ENCODE data around the gene PLP2. TPM values are rescaled to one million over a fixed set of nuclear protein-coding genes. Genes with fewer than 3 reads are reported as not detected.

Gene PLP2
- total RNA-seq, 1 donor from 2014 or later = 37.8 TPM

DNA sequence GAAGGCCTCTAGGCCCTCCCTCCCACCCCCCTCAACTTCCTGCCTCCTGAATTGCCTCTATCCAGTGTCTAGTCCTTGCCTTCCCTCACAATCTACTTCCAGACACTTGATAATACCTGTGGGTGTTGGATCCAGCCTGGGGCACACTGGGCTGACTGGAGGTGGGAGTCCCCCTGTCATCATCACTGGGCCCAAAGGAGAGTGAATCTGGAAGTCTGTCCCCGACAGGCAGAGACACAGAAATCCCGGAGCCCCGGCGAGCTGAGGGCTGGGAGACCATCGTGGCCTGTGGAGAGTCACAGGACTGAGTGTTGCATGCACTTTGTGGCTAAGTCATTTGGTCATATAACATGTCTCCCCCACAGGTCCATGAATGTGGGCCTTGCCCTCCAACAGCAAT, 36.7 kb downstream of the PLP2 start:
- TF ChIP-seq CTCF (IDR thresholded peaks at IDR 0.05; ENCODE audit: unreplicated experiment) = no peak
- Mint-ChIP-seq H3K4me3 (no peak overlapping the region), H3K36me3 (no peaks in the 10 kb centered on the region), H3K27ac (no peak overlapping the region), H3K4me1 (no peaks in the 10 kb centered on the region), H3K9me3 (peaks cover 19% of the 10 kb centered on the region), H3K27me3 (ENCODE audit: low read depth) (peaks cover 13% of the 10 kb centered on the region)
- no peak for DNase-seq (ENCODE audit: low spot score in 2 of 2, unreplicated experiment in 2 of 2)

GRCh38 chrX:49209434-49210251, 37.9 kb downstream of the PLP2 start:
- Mint-ChIP-seq H3K9me3 (peaks cover 19% of the 10 kb centered on the region), H3K27me3 (ENCODE audit: low read depth) (peaks cover 9% of the 10 kb centered on the region), H3K4me3 (no peak overlapping the region), H3K27ac (no peak overlapping the region), H3K36me3 (no peaks in the 10 kb centered on the region), H3K4me1 (no peaks in the 10 kb centered on the region)
- DNase-seq (ENCODE audit: low spot score in 2 of 2, unreplicated experiment in 2 of 2) = no peak
- no peak for TF ChIP-seq CTCF (IDR thresholded peaks at IDR 0.05; ENCODE audit: unreplicated experiment)

GRCh38 chrX:49210406-49210805, 38.7 kb downstream of the PLP2 start:
- H3K27me3 Mint-ChIP-seq (ENCODE audit: low read depth) = peaks cover 9% of the 10 kb centered on the region
- no peak for DNase-seq (ENCODE audit: low spot score in 2 of 2, unreplicated experiment in 2 of 2)
- H3K4me3 Mint-ChIP-seq = no peak overlapping the region
- peaks cover 25% of the 10 kb centered on the region for H3K9me3 Mint-ChIP-seq
- no peaks in the 10 kb centered on the region for H3K36me3 Mint-ChIP-seq
- TF ChIP-seq CTCF (IDR thresholded peaks at IDR 0.05; ENCODE audit: unreplicated experiment) = no peak
- no peak overlapping the region for H3K27ac Mint-ChIP-seq
- H3K4me1 Mint-ChIP-seq = no peaks in the 10 kb centered on the region

- Mint-ChIP-seq H3K4me1 (no peaks in the 10 kb centered on the region), H3K27ac (no peak overlapping the region), H3K9me3 (peaks cover 25% of the 10 kb centered on the region), H3K4me3 (no peak overlapping the region), H3K36me3 (no peaks in the 10 kb centered on the region), H3K27me3 (ENCODE audit: low read depth) (peaks cover 9% of the 10 kb centered on the region)
- no peak for TF ChIP-seq CTCF (IDR thresholded peaks at IDR 0.05; ENCODE audit: unreplicated experiment)
- DNase-seq (ENCODE audit: low spot score in 2 of 2, unreplicated experiment in 2 of 2) = no peak
Observed at GRCh38 chrX:49211074-49211473, 39.4 kb downstream of the PLP2 start.

DNA sequence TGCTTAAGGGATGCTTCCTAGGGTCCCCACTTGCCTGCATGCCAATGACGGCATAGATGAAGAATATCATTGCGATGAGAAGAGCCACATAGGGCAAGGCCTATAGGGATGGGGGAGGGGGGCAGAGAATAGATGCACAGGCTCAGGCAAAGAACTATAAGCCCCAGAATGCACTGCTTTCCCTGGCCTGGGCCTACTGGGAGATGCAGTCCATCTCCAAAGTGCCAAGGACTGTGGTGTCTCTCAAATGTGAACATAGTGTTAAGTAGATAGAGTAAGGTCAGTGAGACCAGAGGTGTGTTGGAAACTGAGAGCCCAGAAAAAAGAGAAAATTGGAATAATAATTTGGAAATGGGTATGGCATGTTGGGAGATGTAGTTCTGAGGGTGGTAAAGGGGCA, 40.5 kb downstream of the PLP2 start:
- no peak for DNase-seq (ENCODE audit: low spot score in 2 of 2, unreplicated experiment in 2 of 2)
- Mint-ChIP-seq H3K36me3 (no peaks in the 10 kb centered on the region), H3K4me3 (no peak overlapping the region), H3K9me3 (peaks cover 25% of the 10 kb centered on the region), H3K4me1 (no peaks in the 10 kb centered on the region), H3K27ac (no peak overlapping the region), H3K27me3 (ENCODE audit: low read depth) (peaks cover 9% of the 10 kb centered on the region)
- no peak for TF ChIP-seq CTCF (IDR thresholded peaks at IDR 0.05; ENCODE audit: unreplicated experiment)

Measured in mesothelial cell of epicardium (in vitro differentiated cells).